Vagina (tissue), 2 donors: ENCODE results near the gene SMARCA4.
"Not testable (repeated sequence)": the region's sequence is repeated elsewhere in the genome, so short reads cannot be mapped to it uniquely, and the experiment has no call there.

ENCODE experiments used
- POLR2A ChIP-seq, 2 donors: fragments of 450-650 bp; IDR thresholded peaks; one replicate each; pipeline ENCODE4 v1.6.1; 2017; ENCODE audit warnings: antibody characterized with exemption in 2 of 2, mild to moderate bottlenecking in 2 of 2, moderate library complexity in 2 of 2
- POLR2AphosphoS5 ChIP-seq, 2 donors: sonication (generic); formaldehyde crosslinking; IDR thresholded peaks; one replicate each; pipeline ENCODE4 v1.9.0; 2017; ENCODE audit warnings: antibody characterized with exemption in 2 of 2, mild to moderate bottlenecking in 2 of 2, low read depth in 1 of 2; ENCODE audit not compliant: insufficient read depth in 1 of 2
- TF ChIP-seq, protein P1 (sequence below), 3 experiments: fragments of 450-650 bp in 2 of 3; fragments of 200-600 bp in 1 of 3; sonication (generic) in 1 of 3; IDR thresholded peaks; one replicate each; pipeline ENCODE4 v1.5.1; 2017 to 2019; ENCODE audit warnings: antibody characterized with exemption in 3 of 3, mild to moderate bottlenecking in 2 of 3, moderate library complexity in 2 of 3

DNA sequence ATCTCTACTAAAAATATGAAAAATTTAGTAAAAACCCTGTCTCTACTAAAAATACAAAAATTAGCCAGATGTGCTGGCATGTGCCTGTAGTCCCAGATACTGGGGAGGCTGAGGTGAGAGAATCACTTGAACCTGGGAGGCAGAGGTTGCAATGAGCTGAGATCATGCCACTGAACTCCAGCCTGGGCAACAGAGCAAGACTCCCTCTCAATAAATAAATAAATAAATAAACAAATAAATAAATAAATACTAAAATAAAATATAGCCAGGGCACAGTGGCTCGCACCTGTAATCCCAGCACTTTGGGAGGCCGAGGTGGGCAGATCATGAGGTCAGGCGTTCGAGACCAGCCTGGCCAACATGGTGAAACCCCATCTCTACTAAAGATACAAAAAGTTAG is 17.4 kb upstream of the SMARCA4 start:
- TF ChIP-seq POLR2AphosphoS5 (IDR thresholded peaks at IDR 0.05; ENCODE audit: insufficient read depth in 1 of 2, low read depth in 1 of 2); POLR2A (IDR thresholded peaks at IDR 0.05): not testable (repeated sequence)
- TF ChIP-seq, protein P1, sequence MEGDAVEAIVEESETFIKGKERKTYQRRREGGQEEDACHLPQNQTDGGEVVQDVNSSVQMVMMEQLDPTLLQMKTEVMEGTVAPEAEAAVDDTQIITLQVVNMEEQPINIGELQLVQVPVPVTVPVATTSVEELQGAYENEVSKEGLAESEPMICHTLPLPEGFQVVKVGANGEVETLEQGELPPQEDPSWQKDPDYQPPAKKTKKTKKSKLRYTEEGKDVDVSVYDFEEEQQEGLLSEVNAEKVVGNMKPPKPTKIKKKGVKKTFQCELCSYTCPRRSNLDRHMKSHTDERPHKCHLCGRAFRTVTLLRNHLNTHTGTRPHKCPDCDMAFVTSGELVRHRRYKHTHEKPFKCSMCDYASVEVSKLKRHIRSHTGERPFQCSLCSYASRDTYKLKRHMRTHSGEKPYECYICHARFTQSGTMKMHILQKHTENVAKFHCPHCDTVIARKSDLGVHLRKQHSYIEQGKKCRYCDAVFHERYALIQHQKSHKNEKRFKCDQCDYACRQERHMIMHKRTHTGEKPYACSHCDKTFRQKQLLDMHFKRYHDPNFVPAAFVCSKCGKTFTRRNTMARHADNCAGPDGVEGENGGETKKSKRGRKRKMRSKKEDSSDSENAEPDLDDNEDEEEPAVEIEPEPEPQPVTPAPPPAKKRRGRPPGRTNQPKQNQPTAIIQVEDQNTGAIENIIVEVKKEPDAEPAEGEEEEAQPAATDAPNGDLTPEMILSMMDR (IDR thresholded peaks at IDR 0.05) = not testable (repeated sequence)
